Tibial artery (tissue), 4 donors: ENCODE data around the gene LIMA1.
"Not testable (repeated sequence)": the region's sequence is repeated elsewhere in the genome, so short reads cannot be mapped to it uniquely, and the experiment has no call there.

Experiments used
- DNase-seq, 2 donors: peaks; one replicate each; pipeline ENCODE4 v3.0.0-alpha.2; 2019
- H3K27ac ChIP-seq, 2 donors: fragments of 200-600 bp; sonication (generic) in 1 of 2; 1 replicate in 1 of 2; 2 replicates in 1 of 2; pipeline ENCODE4 v1.5.1; 2018 to 2019; ENCODE audit warnings: mild to moderate bottlenecking in 1 of 2
- H3K27me3 ChIP-seq, 2 donors: fragments of 200-600 bp; sonication (generic) in 1 of 2; one replicate each; pipeline versions ENCODE4 v1.5.1 to v1.6.0; 2016 to 2019
- H3K36me3 ChIP-seq, 3 donors: fragments of 200-600 bp; sonication (generic) in 2 of 3; one replicate each; pipeline ENCODE4 v1.5.1; 2016 to 2019; ENCODE audit warnings: mild to moderate bottlenecking in 2 of 3
- H3K4me1 ChIP-seq, 4 donors: fragments of 200-600 bp; sonication (generic) in 2 of 4; 1 replicate in 3 of 4; 2 replicates in 1 of 4; pipeline ENCODE4 v1.5.1; 2016 to 2019
- H3K4me3 ChIP-seq, 2 donors: fragments of 200-600 bp; sonication (generic) in 1 of 2; 1 replicate in 1 of 2; 2 replicates in 1 of 2; pipeline ENCODE4 v1.5.1; 2018 to 2019; ENCODE audit warnings: mild to moderate bottlenecking in 2 of 2
- H3K9me3 ChIP-seq, 3 donors: fragments of 200-600 bp; sonication (generic) in 1 of 3; one replicate each; pipeline ENCODE4 v1.5.1; 2016 to 2019
- intact Hi-C: fragments of 100-400 bp; cut with DNase I; formaldehyde crosslinking; loops from one replicate; pipeline ENCODE4 v1.15.0; 2023; ENCODE audit warnings: low total_unique reads
- TF ChIP-seq, protein P1 (sequence below), 2 experiments: fragments of 200-600 bp in 1 of 2; fragments of 450-650 bp in 1 of 2; IDR thresholded peaks; one replicate each; pipeline ENCODE4 v1.5.1; 2017 to 2019; ENCODE audit warnings: antibody characterized with exemption in 2 of 2, mild to moderate bottlenecking in 1 of 2, moderate library complexity in 1 of 2

Gene LIMA1

GRCh38 chr12:50221228-50222008 lies 61.9 kb downstream of the LIMA1 start:
- Histone ChIP-seq H3K36me3 (peaks cover 0 to 4% (median 0%) of the 10 kb centered on the region in 3 donors), H3K27me3 (no peaks in the 10 kb centered on the region), H3K4me1 (peaks cover 0 to 48% (median 31%) of the 10 kb centered on the region in 4 donors), H3K27ac (peak overlapping the region; percentile 76 to 84), H3K9me3 (no peaks in the 10 kb centered on the region), H3K4me3 (peak overlapping the region; percentile 52 to 58)
- TF ChIP-seq, protein P1, sequence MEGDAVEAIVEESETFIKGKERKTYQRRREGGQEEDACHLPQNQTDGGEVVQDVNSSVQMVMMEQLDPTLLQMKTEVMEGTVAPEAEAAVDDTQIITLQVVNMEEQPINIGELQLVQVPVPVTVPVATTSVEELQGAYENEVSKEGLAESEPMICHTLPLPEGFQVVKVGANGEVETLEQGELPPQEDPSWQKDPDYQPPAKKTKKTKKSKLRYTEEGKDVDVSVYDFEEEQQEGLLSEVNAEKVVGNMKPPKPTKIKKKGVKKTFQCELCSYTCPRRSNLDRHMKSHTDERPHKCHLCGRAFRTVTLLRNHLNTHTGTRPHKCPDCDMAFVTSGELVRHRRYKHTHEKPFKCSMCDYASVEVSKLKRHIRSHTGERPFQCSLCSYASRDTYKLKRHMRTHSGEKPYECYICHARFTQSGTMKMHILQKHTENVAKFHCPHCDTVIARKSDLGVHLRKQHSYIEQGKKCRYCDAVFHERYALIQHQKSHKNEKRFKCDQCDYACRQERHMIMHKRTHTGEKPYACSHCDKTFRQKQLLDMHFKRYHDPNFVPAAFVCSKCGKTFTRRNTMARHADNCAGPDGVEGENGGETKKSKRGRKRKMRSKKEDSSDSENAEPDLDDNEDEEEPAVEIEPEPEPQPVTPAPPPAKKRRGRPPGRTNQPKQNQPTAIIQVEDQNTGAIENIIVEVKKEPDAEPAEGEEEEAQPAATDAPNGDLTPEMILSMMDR (IDR thresholded peaks at IDR 0.05), result no peak
- no peak for DNase-seq
- intact Hi-C loops, result loop anchor here (10.0 kb wide), 1 partner anchor 63 kb away; the partner anchor contains the start of gene LIMA1

DNA sequence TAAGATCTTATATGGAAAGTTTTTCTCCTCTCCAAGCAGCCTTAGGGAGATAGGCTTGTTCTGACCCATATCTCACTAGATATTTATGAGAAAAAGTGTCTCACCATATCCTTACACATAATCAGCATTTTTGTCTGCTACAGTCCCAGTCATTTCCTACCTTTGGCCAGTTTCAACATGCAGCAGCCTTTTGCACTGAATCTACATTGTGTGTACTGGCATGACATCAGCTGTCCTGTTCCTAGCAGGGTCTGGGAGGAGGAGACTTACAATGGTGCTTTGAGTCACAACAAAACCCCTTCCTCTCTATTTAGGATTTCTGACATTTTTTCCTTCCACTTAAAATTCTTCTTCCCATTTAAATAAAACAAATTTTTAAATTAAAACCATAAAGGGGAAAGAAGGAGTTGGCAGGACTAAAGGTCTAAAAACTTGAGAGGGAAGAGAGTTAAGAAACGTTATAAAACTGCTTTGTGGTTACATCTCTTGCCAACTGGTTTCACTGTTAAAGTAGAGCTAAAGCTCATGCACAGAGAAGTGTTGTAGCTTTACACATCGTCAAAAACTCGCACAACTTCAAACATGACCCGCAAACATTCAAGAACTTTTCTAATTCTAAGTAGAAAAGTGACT lies 62.8 kb downstream of the LIMA1 start:
- H3K4me3 ChIP-seq, result peak overlapping the region; percentile 52 to 58
- no peaks in the 10 kb centered on the region for H3K27me3 ChIP-seq
- TF ChIP-seq, protein P1 (IDR thresholded peaks at IDR 0.05), result no peak
- no peaks in the 10 kb centered on the region for H3K9me3 ChIP-seq
- peaks cover 0 to 4% (median 0%) of the 10 kb centered on the region in 3 donors for H3K36me3 ChIP-seq
- peaks cover 0 to 52% (median 34%) of the 10 kb centered on the region in 4 donors for H3K4me1 ChIP-seq
- H3K27ac ChIP-seq, result peak overlapping the region; percentile 76 to 84
- intact Hi-C loops, result loop anchor here (10.0 kb wide), 1 partner anchor 64 kb away; the partner anchor contains the start of gene LIMA1
- no peak for DNase-seq

DNA sequence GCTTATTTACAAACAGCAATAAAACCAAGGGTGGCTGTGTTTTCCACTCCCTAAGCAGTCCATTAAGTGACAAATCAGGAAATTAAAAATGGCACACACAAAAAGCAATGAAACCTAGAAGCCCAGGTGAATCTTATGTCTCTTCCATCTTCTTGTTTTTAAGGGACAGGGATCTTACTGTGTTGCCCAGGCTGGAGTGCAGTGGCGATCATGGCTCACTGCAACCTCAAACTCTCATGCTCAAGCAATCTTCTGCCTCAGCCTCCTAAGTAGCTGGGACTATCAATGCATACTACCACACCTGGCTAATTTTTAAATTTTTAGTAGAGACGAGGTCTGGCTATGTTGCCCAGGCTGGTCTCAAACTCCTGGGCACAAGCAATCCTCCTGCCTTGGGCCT lies 63.8 kb downstream of the LIMA1 start:
- Histone ChIP-seq H3K9me3 (no peaks in the 10 kb centered on the region), H3K27ac (peak overlapping the region; percentile 76 to 84), H3K4me1 (peaks cover 0 to 53% (median 38%) of the 10 kb centered on the region in 4 donors), H3K36me3 (peaks cover 0 to 4% (median 0%) of the 10 kb centered on the region in 3 donors), H3K4me3 (peak overlapping the region; percentile 52 to 58), H3K27me3 (no peaks in the 10 kb centered on the region)
- TF ChIP-seq, protein P1 (IDR thresholded peaks at IDR 0.05), result no peak
- intact Hi-C loops, result no loop called here
- no peak for DNase-seq

- DNase-seq, intact Hi-C loops, H3K36me3 ChIP-seq, H3K9me3 ChIP-seq, H3K27me3 ChIP-seq: not testable (repeated sequence)
- peak overlapping the region in 1 of 2 donors; percentile 76 for H3K27ac ChIP-seq
- H3K4me1 ChIP-seq, result peaks cover 0 to 57% (median 38%) of the 10 kb centered on the region in 4 donors
- H3K4me3 ChIP-seq, result peak overlapping the region in 1 of 2 donors; percentile 58
Measured at GRCh38 chr12:50219001-50219400, 64.3 kb downstream of the LIMA1 start.

DNA sequence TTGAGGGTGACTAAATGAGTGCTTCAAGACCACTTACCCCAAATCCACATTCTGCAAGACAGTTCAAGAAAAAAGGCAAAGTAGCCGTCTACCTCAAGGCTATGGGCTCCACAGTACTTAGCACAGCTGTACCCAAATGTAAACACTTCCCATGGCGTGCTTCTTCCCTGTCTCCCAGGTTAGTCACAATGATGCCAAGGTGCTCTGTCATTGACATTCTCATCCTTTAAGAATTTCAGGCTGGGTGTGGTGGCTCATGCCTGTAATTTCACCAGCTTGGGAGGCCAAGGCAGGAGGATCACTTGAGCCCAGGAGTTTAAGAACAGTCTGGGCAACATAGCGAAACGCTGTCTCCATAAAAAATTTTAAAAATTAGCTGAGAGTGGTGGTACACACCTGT lies 64.9 kb downstream of the LIMA1 start:
- TF ChIP-seq, protein P1 (IDR thresholded peaks at IDR 0.05), result no peak
- Histone ChIP-seq H3K9me3 (no peaks in the 10 kb centered on the region), H3K27me3 (no peaks in the 10 kb centered on the region), H3K36me3 (peaks cover 0 to 4% (median 0%) of the 10 kb centered on the region in 3 donors), H3K27ac (no peak overlapping the region), H3K4me3 (no peak overlapping the region), H3K4me1 (peaks cover 0 to 57% (median 36%) of the 10 kb centered on the region in 4 donors)
- DNase-seq, result no peak
- intact Hi-C loops, result no loop called here

- H3K4me3 ChIP-seq, result no peak overlapping the region
- intact Hi-C loops, result no loop called here
- DNase-seq, result no peak
Measured at GRCh38 chr12:50217202-50217601, 66.1 kb downstream of the LIMA1 start.

More at GRCh38 chr12:50217202-50217601, 66.1 kb downstream of the LIMA1 start:
- TF ChIP-seq, protein P1 (IDR thresholded peaks at IDR 0.05), result no peak
- Histone ChIP-seq H3K27me3 (no peaks in the 10 kb centered on the region), H3K9me3 (no peaks in the 10 kb centered on the region), H3K4me1 (peaks cover 0 to 58% (median 32%) of the 10 kb centered on the region in 4 donors), H3K36me3 (peaks cover 0 to 6% (median 4%) of the 10 kb centered on the region in 3 donors), H3K27ac (no peak overlapping the region)
